Endometrial microvascular endothelial cells (primary cell): ENCODE data around the gene SMAP2. TPM values are rescaled to one million over a fixed set of nuclear protein-coding genes. Genes with fewer than 3 reads are reported as not detected.

Experiments used
- in situ Hi-C: cut with HindIII; loops from 2 replicates; pipeline ENCODE4 v1.10.0; 2017; ENCODE audit warnings: low sequenced_read_pairs, low pct_unique_long_range_greater_than_20kb; ENCODE audit errors: inconsistent ontology term
- total RNA-seq: library from RNA; depleted of rRNA; stranded (reverse); fragments of >200 nt; gene quantifications from one replicate; pipeline ENCODE4 v1.2.3, GENCODE V29; 2015; ENCODE audit errors: inconsistent ontology term

SMAP2 gene
- total RNA-seq, 1 donor from 2014 or later, result 26.6 TPM

- in situ Hi-C loops, result no loop called here
Observed at GRCh38 chr1:40405812-40406211, 32.3 kb downstream of the SMAP2 start.

- in situ Hi-C loops, result no loop called here
Observed at GRCh38 chr1:40407453-40407852, 33.9 kb downstream of the SMAP2 start.

- in situ Hi-C loops, result no loop called here
Observed at GRCh38 chr1:40409467-40409866, 35.9 kb downstream of the SMAP2 start.

- in situ Hi-C loops, result no loop called here
Observed at GRCh38 chr1:40411294-40411693, 37.8 kb downstream of the SMAP2 start.

- in situ Hi-C loops, result no loop called here
Observed at GRCh38 chr1:40411843-40412242, 38.3 kb downstream of the SMAP2 start.

- in situ Hi-C loops, result no loop called here
Observed at GRCh38 chr1:40413527-40414252, 40.2 kb downstream of the SMAP2 start.

GRCh38 chr1:40414331-40414730 lies 40.8 kb downstream of the SMAP2 start:
- in situ Hi-C loops, result no loop called here

GRCh38 chr1:40416709-40417108 lies 43.2 kb downstream of the SMAP2 start:
- in situ Hi-C loops, result no loop called here

GRCh38 chr1:40421431-40422384 lies 48.2 kb downstream of the SMAP2 start:
- in situ Hi-C loops, result no loop called here

- in situ Hi-C loops, result no loop called here
Observed at GRCh38 chr1:40422630-40423263, 49.2 kb downstream of the SMAP2 start.

- in situ Hi-C loops, result no loop called here
Observed at GRCh38 chr1:40423264-40423642, 49.7 kb downstream of the SMAP2 start.

- in situ Hi-C loops, result no loop called here
Observed at GRCh38 chr1:40423951-40424618, 50.6 kb downstream of the SMAP2 start.

- in situ Hi-C loops, result no loop called here
Observed at GRCh38 chr1:40425198-40425597, 51.7 kb downstream of the SMAP2 start.

GRCh38 chr1:40431385-40431784 lies 57.9 kb downstream of the SMAP2 start:
- in situ Hi-C loops, result no loop called here

GRCh38 chr1:40432644-40433390 lies 59.3 kb downstream of the SMAP2 start:
- in situ Hi-C loops, result no loop called here

- in situ Hi-C loops, result no loop called here
Observed at GRCh38 chr1:40435471-40435870, 61.9 kb downstream of the SMAP2 start.

- in situ Hi-C loops, result no loop called here
Observed at GRCh38 chr1:40435876-40436275, 62.3 kb downstream of the SMAP2 start.

- in situ Hi-C loops, result no loop called here
Observed at GRCh38 chr1:40438391-40439015, 65.0 kb downstream of the SMAP2 start.
